GM21717 (cell line): Measurements from ENCODE around the gene TMEM123.
"Not testable (repeated sequence)": the region's sequence is repeated elsewhere in the genome, so short reads cannot be mapped to it uniquely, and the experiment has no call there.

Source experiments
- ATAC-seq: cut with Tn5 transposase; IDR thresholded peaks from one replicate; pipeline ENCODE4 v1.9.1; 2021; ENCODE audit warnings: mild to moderate bottlenecking, moderate library complexity; ENCODE audit not compliant: unreplicated experiment

Gene TMEM123

DNA sequence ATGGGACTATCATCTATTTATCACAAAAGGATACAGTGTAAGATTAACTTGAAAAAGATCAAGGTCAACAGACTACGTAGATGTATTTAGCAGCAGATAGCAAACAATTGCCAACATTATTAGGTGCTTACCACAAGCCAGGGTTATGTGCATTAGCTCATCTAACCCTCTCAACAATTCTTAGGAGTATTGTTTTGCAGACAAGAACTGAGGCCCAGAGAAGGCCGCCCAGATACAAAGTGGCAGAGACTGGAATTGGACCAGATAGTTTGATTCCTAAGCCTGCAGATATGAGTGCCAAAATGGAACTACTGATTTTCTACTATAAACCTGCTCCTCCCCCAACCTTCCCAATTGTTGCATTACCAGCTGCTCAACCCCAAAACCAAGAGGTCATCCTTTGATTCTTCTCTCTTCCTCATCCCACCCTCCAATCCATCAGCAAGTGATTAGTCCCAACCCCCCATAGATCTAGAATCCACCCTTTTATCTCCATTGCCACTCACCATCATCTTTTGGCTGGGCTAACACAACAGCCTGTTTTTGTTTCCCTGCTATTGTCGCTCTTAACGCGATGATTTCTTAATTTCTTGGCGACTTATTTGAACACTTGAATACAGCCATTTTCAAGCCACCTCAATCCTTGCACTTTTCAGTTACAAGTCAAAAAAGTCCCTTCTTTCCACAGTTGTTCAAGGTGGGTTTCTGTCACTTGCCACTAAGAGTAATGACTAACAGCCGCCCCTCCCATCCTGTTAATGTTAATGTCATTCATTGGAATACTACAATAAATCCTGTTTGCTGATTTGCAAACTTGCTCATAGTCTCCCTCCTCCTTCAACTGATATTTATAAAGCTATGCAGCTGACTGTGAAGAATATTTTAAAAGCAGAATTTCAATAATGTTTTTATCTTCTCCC lies 2.7 kb downstream of the TMEM123 start:
- ATAC-seq: no peak

DNA sequence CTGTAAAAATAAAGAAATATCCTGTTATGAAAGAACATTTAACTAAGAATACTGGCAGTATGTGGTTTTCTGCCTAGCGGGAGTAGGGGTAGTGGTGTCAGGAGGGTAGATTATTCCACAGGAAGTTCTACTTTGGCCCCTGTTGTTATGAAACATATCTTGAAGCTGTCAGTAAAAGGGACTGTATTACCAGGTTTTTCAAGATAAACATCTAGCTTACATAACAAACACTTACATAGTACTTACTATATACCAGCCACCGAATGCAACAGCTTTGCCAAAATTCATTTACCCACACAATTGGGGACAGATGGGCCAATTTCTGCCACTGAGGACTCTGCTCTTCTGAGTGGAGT lies 3.7 kb downstream of the TMEM123 start:
- ATAC-seq: no peak

DNA sequence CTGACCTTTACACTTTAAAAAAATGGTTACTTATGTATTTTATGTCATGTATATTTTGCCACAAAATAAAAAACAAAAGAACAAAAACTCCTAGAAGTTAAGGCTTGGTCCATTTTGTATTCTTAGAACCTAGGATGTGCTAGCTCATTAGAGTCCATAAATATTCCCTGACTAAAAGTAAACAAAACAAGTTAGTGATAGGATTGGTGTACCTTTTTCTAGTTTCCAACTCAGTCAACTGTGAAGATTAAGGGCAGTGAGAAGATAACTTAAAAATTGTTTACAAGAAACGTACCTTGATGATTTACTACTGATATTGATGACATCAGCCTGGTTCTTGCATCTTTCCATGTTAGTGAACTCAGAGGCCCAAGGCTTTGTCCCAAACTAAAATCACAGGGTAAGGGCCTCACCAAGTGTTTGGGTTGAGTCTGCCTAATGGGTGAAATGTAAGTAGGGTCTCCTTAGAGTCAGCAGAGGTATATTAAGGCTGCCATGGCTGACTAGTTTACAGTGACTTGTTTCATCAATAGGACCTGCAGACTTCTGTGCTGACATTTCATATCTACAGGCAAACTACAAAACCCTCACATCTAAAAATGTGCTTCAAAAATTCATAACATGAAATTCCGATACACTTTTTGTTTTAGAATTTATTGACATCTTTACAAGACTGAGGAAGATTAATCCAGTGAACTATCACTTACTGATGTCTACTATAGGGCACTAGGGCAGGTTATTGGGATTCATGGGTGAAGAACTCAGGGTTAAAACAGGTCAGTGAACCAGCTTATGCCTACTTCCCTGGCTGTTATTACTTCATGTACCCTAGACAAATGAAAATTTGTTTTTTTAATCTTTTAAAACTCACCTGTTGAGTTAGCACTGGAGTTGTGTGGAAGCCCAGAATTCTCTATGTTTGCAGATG lies 4.4 kb downstream of the TMEM123 start:
- no peak for ATAC-seq

DNA sequence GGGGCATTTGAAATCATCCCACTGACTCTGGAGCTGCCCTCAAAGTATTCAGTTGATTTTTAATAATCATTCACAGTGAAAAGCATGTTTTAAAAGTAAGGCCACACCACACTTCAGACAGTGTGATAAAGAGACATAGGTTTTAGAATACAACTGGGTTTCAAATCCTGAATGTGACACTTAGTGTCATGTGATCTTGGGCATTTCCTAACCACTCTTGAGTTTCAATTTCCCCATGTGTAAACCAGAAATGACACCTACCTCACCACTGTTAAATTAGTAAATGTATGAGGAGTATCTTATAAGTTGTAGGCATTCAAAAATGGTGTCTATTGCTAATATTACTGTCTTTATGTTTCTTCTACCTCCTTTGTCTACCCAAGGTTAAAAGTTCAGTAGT lies 5.4 kb downstream of the TMEM123 start:
- peak; percentile 42 for ATAC-seq

DNA sequence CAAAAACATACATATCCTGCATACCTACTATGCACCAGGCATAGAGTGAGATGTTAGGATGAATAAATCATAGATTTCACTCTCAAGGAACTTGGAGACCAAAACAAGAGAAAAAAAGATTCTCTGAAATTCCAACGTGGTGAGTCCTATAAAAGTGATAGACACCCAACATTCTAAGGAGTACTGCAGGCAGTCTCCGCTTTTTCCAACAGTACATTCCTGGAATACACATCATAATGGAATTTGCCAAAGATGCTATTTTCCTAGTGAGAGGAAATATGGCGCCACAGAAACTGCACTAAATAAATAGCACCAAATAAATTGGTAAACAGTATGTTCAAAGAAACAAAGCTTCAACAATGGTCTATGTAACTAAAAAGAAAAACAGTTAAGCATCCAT lies 6.0 kb downstream of the TMEM123 start:
- no peak for ATAC-seq

DNA sequence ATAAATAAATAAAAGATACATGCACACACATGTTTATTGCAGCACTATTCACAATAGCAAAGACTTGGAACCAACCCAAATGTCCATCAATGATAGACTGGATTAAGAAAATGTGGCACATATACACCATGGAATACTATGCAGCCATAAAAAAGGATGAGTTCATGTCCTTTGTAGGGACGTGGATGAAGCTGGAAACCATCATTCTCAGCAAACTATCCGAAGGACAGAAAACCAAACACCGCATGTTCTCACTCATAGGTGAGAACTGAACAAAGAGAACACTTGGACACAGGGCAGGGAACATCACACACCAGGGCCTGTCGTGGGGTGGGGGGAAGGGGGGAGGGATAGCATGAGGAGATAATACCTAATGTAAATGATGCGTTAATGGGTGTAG lies 7.9 kb downstream of the TMEM123 start:
- ATAC-seq: not testable (repeated sequence)

DNA sequence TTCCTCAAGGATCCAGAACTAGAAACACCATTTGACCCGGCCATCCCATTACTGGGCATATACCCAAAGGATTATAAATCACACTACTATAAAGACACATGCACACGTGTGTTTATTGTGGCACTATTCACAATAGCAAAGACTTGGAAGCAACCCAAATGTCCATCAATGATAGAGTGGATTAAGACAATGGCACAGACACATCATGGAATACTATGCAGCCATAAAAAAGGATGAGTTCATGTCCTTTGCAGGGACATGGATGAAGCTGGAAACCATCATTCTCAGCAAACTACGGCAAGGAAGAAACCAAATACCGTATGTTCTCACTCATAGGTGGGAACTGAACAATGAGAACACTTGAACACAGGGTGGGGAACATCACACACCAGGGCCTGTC lies 8.4 kb downstream of the TMEM123 start:
- not testable (repeated sequence) for ATAC-seq

DNA sequence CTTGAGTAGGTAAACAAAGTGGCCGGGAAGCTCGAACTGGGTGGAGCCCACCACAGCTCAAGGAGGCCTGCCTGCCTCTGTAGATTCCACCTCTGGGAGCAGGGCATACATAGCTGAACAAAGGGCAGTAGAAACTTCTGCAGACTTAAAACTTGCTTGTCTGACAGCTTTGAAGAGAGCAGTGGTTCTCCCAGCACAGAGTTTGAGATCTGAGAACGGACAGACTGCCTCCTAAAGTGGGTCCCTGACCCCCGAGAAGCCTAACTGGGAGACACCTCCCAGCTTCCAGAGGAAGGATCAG lies 13.6 kb downstream of the TMEM123 start:
- not testable (repeated sequence) for ATAC-seq

DNA sequence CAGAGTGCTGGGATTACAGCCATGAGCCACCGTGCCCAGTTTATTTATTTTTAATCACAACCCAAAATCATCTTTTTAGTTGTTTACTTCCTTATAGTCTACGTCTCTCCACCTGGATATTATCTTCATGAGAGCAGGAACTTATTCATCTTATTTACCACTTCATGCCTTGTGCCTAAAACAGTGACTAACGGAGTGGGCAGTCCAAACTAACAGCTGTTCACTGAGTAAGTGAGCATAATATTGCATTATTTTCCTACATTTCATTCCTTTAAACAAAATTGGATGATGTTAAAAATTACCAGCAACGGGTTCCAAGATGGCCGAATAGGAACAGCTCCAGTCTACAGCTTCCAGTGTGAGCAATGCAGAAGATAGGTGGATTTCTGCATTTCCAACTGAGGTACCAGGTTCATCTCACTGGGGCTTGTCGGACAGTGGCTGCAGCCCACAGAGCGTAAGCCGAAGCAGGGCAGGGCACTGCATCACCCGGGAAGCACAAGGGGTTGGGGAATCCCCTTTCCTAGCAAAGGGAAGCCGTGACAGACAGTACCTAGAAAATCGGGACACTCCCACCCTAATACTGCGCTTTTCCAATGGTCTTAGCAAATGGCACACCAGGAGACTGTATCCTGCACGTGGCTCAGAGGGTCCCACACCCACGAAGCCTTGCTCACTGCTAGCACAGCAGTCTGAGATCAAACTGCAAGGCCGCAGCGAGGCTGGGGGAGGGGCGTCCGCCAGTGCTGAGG lies 14.1 kb downstream of the TMEM123 start:
- ATAC-seq: no peak

DNA sequence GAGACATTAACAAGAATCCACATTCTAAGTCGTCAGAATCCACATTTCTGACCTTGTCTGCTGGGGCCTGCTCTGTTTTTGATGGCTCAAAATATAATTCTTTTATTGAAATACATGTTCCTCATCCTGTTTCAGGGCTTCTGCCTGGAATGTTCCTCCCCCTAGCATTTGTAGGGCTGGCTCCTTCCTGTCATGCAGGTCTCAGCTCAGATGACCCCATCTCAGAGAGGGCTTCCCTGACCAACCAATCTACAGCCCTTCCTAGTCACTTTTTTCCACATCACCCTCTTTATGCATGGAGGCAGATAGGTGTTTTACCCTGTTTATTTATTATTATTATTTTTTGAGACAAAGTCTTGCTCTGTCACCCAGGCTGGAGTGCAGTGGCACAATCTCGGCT lies 14.8 kb downstream of the TMEM123 start:
- ATAC-seq: no peak

DNA sequence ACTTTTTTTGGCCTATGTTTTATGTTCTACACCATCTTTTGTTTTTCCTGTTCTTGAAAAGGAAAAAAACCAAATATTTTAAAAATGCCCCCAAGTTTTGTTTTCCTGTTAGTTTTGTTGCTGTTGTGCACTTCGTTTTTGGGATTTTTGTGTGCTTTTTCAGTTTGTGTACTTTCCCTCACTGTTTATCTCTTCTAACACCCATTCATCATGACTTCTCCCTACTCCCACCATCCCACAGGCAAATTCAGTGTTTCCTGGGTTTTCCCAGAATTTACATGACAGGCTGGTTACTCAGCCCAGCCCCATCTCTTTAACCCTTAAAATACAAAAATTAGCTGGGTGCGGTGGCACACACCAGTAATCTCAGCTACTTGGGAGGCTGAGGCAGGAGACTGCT lies 15.6 kb downstream of the TMEM123 start:
- ATAC-seq: no peak

DNA sequence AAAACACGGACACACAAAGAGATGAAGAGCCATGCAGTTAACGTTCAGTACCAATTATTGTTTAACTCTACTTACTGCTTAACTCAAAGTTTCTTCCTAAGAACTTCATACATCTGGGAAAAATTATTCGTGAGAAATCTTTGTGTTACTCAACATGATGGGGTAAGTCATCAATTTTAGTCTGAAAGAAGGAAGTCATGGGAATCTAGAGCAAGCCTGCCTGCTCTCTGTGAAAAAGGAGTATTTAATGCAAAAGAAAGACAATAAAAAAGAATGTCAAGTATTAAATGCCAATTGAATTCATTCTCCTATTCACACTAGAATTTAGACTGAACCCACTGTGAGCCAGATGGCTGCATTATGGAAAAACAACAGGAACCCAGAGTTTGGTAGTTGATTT lies 16.0 kb downstream of the TMEM123 start:
- ATAC-seq: no peak

DNA sequence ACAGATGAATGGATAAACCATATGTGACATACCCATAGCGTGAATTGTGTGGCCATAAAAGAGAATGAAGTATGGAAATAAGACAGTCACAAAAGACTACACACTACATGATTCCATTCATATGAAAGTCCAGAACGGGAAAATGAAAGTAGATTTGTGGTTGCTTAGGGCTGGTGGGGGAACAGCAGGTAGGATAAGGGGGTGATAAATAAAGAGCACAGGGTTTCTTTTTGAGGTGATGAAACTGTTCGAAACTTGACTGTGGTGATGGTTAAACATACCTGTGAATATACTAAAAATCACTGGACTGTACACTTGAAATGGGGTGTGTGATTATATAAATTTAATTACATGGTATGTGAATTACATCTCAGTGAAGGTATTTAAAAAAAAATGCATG lies 16.9 kb downstream of the TMEM123 start:
- no peak for ATAC-seq

DNA sequence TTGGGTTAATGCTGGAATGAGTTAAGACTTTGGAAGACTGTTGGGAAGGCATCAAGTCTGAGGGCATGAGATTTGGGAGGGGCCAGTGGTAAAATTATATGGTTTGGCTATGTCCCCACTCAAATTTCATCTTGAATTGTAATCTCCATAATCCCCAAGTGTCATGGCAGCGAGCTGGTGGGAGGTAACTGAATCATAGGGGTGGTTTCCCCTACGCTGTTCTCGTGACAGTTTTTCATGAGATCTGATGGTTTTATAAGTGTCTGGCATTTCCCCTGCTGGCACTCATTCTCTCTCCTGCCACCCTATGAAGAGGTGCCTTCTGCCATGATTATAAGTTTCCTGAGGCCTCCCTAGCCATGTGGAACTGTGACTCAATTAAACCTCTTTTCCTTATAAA lies 19.0 kb downstream of the TMEM123 start:
- ATAC-seq: not testable (repeated sequence)

DNA sequence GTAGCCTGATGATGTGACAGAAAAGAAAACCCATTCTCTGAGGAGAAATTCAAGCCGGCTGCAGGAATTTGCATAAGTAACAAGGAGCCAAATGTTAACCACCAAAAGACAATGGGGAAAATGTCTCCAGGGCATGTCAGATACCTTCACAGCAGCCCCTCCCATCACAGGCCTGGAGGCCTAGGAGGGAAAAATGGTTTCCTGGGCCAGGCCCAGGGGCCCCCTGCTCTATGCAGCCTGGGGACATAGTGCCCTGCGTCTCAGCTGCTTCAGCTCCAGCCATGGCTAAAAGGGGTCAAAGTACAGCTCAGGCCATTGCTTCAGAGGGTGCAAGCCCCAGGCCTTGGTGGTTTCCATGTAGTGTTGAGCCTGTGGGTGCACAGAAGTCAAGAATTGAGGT lies 20.0 kb downstream of the TMEM123 start:
- not testable (repeated sequence) for ATAC-seq

DNA sequence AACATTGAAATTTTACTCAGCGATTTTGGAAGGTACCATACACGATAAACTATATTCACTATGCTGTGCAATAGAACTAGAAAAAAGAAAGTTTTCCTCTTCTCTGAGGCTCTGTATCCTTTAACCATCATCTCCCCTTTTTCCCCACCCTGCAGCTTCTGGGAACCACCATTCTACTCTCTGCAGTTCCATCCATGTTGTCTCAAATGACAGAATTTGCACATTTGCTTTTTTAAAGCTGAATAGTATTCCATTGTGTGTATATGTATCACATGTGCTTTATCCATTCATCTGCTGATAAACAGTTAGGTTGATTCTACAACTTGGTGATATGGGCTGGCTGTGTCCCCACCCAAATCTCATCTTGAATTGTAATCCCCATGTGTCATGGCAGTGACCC lies 21.2 kb downstream of the TMEM123 start:
- ATAC-seq: no peak

DNA sequence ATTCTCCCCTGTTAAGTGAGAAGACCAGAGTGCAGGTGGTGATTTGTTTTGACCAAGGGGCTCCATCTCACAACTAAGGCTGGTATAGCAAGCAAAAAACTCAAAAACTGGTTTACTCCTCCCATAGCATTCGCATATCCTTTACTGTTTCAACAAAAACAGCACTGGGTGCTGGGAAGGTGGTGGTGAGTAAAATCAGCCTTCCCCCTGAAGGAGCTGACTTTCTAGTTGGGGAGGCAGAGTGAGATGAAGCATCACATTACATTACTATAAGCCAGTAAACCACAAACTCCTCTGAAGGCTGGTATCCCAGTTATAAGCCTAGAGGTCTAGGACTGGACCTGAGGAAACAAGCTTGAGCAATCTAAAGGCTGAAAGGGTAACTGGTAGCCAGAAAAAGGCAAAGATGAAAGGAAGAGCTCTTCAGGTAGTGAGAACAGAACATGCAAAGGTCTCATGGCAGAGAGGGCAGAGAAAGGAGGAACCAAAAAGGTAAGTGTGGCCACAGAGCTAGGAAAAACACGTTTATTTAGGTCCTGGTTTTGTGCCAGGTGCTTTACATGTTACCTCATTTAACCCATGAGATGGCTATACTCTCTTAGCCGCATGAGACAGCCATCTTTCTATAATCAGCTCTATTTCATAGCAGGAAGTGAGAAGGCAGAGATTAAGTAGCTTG lies 22.3 kb downstream of the TMEM123 start:
- ATAC-seq: peak; percentile 94

DNA sequence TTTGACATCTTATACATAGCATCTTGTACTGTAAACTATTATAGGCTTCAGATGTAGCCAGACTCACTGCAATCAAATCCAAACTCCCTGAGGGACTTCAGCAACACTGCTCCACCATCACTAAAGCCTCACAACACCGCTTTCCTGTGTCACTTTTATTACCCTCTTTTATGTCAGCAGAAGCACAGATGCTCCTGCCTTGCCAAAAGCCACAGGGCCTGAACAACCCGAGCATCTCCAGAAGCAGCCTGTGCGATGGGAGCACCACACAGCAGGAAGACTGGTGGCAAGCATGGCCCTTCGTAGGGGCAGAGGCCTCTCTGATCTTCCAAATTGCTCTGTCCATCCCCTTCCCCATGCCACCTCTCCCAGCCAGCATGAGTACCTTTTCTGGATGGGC lies 22.9 kb downstream of the TMEM123 start:
- no peak for ATAC-seq

DNA sequence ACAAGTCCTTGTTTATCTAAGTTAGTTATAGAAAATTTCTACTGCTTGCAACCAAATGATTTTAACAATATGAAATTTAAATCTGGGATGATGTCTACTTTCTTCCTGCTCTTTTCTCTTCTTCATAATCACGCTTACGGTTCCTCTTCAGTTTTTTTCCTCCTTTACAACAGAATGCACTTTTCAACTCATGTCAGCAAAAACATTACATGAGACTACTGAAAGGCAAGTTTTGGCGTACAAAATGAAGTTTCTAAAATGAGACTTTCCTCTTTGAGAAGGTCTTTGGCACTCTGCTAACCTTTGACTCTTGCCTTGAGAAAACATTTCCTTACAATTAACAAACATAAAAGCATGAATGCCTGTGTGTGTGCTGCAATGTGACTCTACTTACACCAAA lies 23.3 kb downstream of the TMEM123 start:
- ATAC-seq: no peak

DNA sequence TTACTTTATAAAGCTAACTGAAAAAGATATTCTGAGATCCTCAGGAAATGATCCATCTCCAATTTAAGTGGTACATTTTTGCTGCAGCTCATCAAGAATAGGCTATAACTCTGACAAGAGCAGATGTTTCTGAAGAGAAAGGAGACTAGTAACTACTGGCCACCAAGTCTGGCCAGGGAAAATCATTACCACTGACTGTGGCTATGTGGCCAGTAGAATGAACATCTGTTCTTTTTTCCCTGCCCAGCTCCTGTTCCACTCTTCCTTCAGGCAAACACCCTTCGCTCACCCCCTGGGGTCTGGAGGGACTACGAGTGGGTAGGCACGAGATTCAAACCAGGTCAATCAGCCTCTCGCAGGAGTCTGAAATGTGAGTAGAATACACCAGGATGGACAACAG lies 23.9 kb downstream of the TMEM123 start:
- no peak for ATAC-seq

DNA sequence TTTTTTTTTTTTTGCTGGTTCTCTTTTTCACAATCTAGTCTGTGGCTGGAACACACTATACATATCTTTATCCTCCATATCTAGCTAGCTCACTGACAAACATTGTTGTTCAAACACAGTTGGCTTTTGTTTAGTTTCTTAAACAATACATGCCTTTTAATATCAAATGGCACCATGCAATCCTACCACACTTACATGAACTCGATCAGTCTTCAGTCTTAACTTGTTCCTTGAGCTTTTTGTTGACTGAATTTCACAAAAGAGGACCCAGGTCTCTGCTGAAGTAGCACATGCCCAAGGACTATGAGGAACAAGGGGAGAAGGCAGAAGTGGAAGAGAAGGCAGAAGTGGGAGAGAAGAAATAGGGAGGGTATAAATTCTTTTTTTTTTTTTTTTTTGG lies 25.5 kb downstream of the TMEM123 start:
- ATAC-seq: no peak
